Liver (tissue), 3 donors: Measurements from ENCODE around the gene LIMS1.

Source experiments
- ATF3 ChIP-seq: IDR thresholded peaks from 2 replicates; pipeline ENCODE4 v1.6.1; 2016; ENCODE audit warnings: antibody characterized with exemption
- CTCF ChIP-seq: fragments of 150-350 bp; IDR thresholded peaks from 2 replicates; pipeline ENCODE4 v1.5.1; 2017; ENCODE audit warnings: improper control_type of control experiment, low read depth, low read length; ENCODE audit not compliant: missing input control
- GABPA ChIP-seq, 2 donors: IDR thresholded peaks in 1 of 2; conservative IDR thresholded peaks in 1 of 2; 2 replicates each; pipeline ENCODE4 v1.6.1; 2016; ENCODE audit warnings: antibody characterized with exemption in 2 of 2, mild to moderate bottlenecking in 1 of 2, moderate library complexity in 1 of 2
- HNF4A ChIP-seq, 2 donors: conservative IDR thresholded peaks; 2 replicates each; pipeline ENCODE4 v1.6.1; 2016; ENCODE audit warnings: antibody characterized with exemption in 2 of 2, mild to moderate bottlenecking in 2 of 2
- HNF4G ChIP-seq: IDR thresholded peaks from 2 replicates; pipeline ENCODE4 v1.6.1; 2016; ENCODE audit warnings: antibody characterized with exemption
- MAX ChIP-seq: IDR thresholded peaks from 2 replicates; pipeline ENCODE4 v1.6.1; 2016; ENCODE audit warnings: antibody characterized with exemption
- RAD21 ChIP-seq, 2 donors: IDR thresholded peaks; 2 replicates each; pipeline ENCODE4 v1.6.1; 2016; ENCODE audit warnings: antibody characterized with exemption in 2 of 2, mild to moderate bottlenecking in 2 of 2
- REST ChIP-seq: IDR thresholded peaks from 2 replicates; pipeline ENCODE4 v1.6.1; 2016; ENCODE audit warnings: antibody characterized with exemption, mild to moderate bottlenecking
- TAF1 ChIP-seq: conservative IDR thresholded peaks from 2 replicates; pipeline ENCODE4 v1.6.1; 2016; ENCODE audit warnings: antibody characterized with exemption, mild to moderate bottlenecking
- YY1 ChIP-seq: IDR thresholded peaks from 2 replicates; pipeline ENCODE4 v1.6.1; 2016; ENCODE audit warnings: antibody characterized with exemption, mild to moderate bottlenecking
- donor health status: healthy.
- donor health status: healthy.

- TF ChIP-seq CTCF (no peak), TAF1 (no peak), REST (no peak), ATF3 (no peak), HNF4A (conservative IDR thresholded peaks at IDR 0.05) (no peak), HNF4G (no peak), RAD21 (IDR thresholded peaks at IDR 0.05) (no peak), YY1 (no peak), GABPA (IDR thresholded peaks at IDR 0.05 in 1 of 2, conservative IDR thresholded peaks at IDR 0.05 in 1 of 2) (no peak), MAX (no peak)
Observed at GRCh38 chr2:108574332-108574731, 40.1 kb downstream of the LIMS1 start.
